Choroid plexus epithelial cell (primary cell): Measurements from ENCODE around the gene FOXF1.

Experiments
- DNase-seq: peaks from one replicate; pipeline ENCODE4 v3.0.0-alpha.2; 2010; ENCODE audit warnings: low read depth
- H3K4me3 ChIP-seq: 2 replicates; pipeline ENCODE4 v1.5.1; 2011; ENCODE audit warnings: low read depth, mild to moderate bottlenecking, control low read depth, low read length, moderate library complexity
- CTCF ChIP-seq: conservative IDR thresholded peaks from 2 replicates; pipeline ENCODE4 v1.5.1; 2011; ENCODE audit warnings: low read depth, mild to moderate bottlenecking, control low read depth, inconsistent platforms, low read length, moderate library complexity

The FOXF1 gene

GRCh38 chr16:86517652-86518258 is 7.4 kb downstream of the FOXF1 start:
- no peak overlapping the region for H3K4me3 ChIP-seq
- DNase-seq: peak; percentile 85
- peak; percentile 93 for TF ChIP-seq CTCF

- no peak overlapping the region for H3K4me3 ChIP-seq
- no peak for TF ChIP-seq CTCF
- DNase-seq: no peak
These were observed 8.8 kb downstream of the FOXF1 start for GRCh38 chr16:86519007-86519648.

- peak; percentile 94 for TF ChIP-seq CTCF
- peak; percentile 70 for DNase-seq
- peak overlapping the region; percentile 37 for H3K4me3 ChIP-seq
These were observed 9.5 kb downstream of the FOXF1 start for GRCh38 chr16:86519649-86520316.

- peak; percentile 51 for DNase-seq
- no peak for TF ChIP-seq CTCF
- H3K4me3 ChIP-seq: peak overlapping the region; percentile 37
These were observed 10.2 kb downstream of the FOXF1 start for GRCh38 chr16:86520317-86521210.

- no peak overlapping the region for H3K4me3 ChIP-seq
These were observed 11.2 kb downstream of the FOXF1 start for GRCh38 chr16:86521236-86522197.

More at GRCh38 chr16:86521236-86522197, 11.2 kb downstream of the FOXF1 start:
- no peak for DNase-seq
- TF ChIP-seq CTCF: no peak
